CD4-positive, alpha-beta T cell treated with Interleukin-15 for 1 hour (primary cell): ENCODE data around the gene RCBTB2.

Source experiments
- DNase-seq: peaks from one replicate; pipeline ENCODE4 v3.0.0-alpha.2; 2020

Gene RCBTB2

GRCh38 chr13:48562296-48563066, 29.6 kb upstream of the RCBTB2 start:
- peak; percentile 74 for DNase-seq

GRCh38 chr13:48561466-48562235, 28.8 kb upstream of the RCBTB2 start:
- no peak for DNase-seq

- DNase-seq, result no peak
These were observed 27.9 kb upstream of the RCBTB2 start for GRCh38 chr13:48560657-48561337.

- DNase-seq, result no peak
These were observed 26.9 kb upstream of the RCBTB2 start for GRCh38 chr13:48559638-48560320.

DNA sequence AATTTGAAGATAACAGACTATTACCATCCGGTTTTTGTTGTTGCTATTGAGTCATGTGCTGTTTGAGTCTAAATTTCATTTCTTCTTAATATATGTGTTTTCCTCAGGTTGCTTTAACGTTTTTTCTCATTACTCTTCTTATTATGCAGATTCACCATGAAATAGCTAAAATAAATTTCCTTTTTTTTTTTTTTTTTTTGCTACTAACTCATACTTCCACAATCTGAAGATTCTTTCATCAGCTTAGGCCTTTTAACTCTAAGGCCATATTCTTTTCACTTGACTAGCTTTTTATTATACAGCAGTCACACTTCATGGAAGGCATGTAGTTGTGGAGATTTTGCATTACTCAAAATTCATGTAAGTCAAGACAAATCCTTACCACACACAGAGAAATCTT, 23.9 kb upstream of the RCBTB2 start:
- no peak for DNase-seq

- DNase-seq, result no peak
These were observed 22.6 kb upstream of the RCBTB2 start for GRCh38 chr13:48555441-48555840.

DNA sequence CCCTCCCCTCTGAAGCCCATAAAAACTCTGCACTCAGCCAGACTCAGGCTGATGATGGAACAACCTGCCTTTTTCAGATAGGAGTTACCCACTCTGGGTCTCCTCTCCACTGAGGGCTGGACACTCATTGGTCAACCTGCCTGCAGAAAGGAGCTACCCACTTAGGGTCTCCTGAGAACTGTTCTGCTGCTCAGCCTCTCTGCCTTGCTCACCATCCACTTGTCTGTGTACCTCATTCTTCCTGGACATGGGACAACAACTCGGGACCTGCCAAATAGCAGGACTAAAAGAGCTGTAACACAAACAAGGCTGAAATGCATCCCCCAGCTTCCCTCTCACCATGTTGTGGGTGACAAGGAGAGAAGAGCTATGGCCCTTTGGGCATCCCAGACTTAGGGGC, 18.4 kb upstream of the RCBTB2 start:
- DNase-seq, result no peak

DNA sequence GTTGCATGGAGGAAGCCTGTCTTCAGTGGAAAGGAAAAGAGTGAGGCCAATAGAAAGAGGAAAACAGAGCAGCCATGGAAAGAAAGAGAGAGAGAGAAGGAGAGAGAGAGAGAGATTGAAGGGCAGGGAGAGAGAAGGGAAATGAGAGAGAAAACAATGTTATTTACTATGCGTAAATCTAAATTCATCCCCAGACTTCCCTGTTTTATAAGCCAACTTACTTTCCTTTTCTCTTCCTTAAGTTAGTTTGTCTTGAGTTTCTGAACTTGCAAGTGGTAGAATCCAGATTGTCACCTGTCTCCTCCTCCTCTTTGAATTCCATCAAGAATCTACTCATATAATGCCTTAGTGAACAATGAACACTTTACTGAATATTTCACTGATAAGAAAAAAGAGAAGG, 16.8 kb upstream of the RCBTB2 start:
- DNase-seq, result no peak

DNA sequence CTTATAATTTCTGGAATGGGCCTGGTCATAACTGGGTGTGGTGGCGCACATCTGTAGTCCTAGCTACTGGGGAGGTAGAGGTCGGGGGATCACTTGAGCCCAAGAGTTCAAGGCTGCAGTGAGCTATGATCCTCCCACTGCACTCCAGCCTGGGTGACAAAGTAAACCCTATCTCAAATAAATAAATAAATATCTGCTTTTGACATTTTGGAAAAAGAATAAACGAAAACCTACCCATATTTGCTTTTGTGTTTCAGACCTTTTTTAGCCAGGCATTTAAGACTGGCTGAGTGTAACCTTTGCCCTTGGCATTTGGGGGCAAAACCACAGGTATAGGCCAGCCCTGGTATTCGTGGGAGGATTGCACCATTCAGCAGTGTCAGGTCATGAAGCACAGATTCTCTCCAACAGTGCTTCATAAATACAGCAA, 14.8 kb upstream of the RCBTB2 start:
- DNase-seq, result no peak

- no peak for DNase-seq
These were observed 12.7 kb upstream of the RCBTB2 start for GRCh38 chr13:48545608-48546007.

DNA sequence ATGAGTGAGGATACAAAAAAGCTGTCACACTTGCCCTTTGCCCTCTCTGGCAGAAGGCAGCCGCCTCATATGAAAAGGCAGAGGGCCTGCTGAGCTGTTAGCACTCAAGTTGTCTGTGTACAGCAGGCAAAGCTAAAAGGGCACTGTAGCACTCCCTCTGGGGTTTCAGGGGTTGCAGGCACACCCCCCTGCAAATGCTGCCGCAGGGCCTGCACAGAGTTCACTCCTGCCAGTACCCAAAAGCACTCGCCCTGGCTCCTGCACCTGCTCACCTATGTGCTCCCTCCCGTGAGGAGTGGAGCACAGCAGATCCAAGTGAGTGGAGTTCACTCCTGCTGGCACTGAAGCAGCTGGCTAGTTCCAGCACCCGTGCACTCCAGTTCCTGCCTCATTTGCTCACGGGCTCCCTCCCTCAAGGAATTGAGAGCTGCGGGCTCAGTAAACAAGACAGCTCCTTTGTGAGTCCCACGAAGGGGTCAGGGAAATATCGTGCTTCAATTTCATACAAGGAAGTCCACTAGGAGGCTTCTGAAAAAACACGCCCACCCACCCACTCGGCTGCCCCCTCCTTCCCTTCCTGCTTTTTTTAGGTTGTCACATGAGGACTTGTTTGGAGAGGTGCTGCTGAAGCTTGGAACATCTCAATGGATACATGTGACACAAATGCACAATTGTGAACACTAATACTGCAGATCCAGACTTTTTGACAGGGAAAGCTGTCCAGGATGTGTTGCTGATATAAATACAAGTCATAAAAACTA, 9.9 kb upstream of the RCBTB2 start:
- no peak for DNase-seq

DNA sequence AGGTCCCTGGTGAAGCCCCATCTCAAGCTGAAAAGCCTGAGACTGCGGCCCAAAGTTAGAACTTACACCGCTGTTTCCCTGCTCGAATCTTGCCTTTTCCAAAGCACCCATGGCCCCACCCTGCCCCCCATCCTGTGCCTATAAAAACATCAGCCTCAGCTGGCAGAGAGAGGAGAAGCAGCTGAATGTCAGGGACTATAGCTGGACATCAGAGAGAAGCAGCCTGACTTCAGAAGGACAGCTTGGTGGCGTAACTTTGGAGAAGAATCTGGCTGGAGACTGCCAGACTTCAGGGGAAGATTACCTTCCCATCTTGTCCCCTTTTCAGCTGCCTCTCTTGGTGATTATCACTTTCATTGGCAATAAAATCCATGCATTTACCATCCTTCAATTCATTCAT, 9.3 kb upstream of the RCBTB2 start:
- DNase-seq, result no peak

GRCh38 chr13:48539550-48539949, 6.7 kb upstream of the RCBTB2 start:
- no peak for DNase-seq

GRCh38 chr13:48536621-48537250, 3.9 kb upstream of the RCBTB2 start:
- DNase-seq, result no peak

GRCh38 chr13:48535766-48536165, 2.9 kb upstream of the RCBTB2 start:
- peak; percentile 15 for DNase-seq

- DNase-seq, result no peak
These were observed 2.1 kb upstream of the RCBTB2 start for GRCh38 chr13:48534911-48535501.

- DNase-seq, result no peak
These were observed 1.2 kb upstream of the RCBTB2 start for GRCh38 chr13:48533961-48534600.

DNA sequence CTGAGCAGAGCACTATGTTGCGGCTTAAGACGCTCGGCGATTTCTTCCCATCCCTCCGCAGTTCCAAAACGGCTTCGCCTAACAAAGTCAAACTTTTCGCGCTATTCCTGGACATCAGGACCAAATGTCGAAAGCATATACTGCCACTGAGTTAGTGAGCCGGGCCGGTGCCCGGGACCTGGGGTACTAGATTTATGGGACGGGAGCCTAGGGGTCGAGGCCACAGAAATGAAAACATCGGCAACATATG, 699 bp downstream of the RCBTB2 start:
- DNase-seq, result no peak

GRCh38 chr13:48531416-48532255, 1.2 kb downstream of the RCBTB2 start:
- no peak for DNase-seq

DNA sequence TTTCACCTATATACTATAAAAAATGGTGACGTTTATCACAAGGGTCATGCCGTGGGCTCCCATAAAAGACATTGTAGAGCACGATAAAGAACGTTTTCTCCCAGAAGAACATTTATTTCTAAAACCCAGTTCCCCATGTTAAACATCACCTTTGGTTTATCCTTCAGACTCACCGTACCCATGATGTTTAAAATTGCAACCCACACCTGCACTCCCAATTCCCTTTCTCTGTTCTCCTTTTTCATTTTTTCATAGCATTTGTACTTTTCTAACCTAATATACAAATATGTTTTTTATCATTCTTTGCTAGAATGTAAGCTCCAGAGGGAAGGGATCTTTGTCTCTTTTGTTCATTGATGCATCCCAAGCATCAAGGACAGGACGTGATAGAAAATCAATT, 2.0 kb downstream of the RCBTB2 start:
- no peak for DNase-seq
